HG03469 (cell line): ENCODE measurements around the gene TMPRSS6.

Experiments used
- ATAC-seq: cut with Tn5 transposase; IDR thresholded peaks from one replicate; pipeline ENCODE4 v1.9.1; 2021; ENCODE audit warnings: mild to moderate bottlenecking, moderate library complexity, moderate number of reproducible peaks; ENCODE audit not compliant: unreplicated experiment

Gene TMPRSS6

DNA sequence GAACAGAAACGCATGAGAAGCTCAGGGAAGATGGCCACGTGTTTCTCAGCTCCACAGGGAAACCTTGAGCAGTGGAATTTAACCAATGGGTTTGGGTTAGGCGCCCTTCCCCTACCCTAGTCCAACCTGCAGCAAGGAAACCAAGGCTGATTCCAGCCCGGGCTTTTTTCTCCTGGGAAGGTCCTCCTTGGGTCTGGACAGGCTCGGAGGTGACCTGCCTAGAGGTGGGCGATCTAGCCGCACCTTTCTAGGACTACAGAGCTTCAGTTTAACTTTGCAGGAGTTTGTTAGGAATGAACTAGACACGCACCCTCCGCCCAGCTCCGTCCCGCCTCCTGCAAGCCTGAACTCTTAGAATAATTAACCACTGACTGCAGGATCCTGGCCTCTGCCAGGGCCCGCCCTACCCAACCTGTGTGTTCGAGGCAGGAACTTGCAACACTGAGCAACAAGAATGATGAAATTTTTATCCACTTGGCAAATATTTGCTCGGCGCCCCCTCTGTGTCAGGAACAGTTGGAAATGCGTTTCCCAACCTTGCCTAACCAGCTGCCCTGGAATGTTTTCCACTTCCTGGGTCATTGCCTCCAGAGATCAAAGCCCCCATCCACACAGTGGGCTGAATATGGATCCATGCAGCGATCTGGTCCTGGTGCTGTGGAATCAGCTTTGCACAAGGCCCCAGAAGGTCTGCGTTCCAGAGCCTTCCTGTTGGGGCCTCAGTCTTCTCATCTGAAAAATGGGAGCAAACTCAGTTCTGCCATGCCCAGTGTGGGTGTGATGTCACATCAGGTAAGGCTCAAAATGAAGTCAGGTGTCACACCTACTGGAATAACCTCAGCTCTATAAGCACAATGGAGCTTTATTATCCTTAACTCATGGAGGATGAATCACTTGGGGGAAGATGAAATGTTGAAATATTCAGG lies 76.7 kb downstream of the TMPRSS6 start:
- no peak for ATAC-seq

DNA sequence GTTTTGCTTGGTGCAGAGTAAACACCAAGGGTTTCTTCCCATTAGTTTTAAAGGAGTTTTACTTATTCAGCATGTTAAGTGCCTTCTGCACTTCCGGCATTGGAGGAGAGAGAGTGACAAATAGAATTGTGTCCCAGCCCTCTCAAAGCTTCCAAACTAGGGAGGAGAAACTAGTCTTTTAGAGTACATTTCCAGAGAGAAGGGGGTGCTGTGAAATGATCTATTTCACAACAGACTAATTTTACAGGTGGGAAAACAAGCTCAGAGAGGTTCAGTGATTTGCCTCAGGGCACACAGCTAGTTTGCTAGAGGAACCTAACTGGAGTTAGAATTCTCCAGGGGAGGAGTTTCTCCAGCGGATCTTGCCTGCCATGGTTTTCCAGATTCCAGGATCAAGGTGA lies 77.4 kb downstream of the TMPRSS6 start:
- ATAC-seq, result no peak

DNA sequence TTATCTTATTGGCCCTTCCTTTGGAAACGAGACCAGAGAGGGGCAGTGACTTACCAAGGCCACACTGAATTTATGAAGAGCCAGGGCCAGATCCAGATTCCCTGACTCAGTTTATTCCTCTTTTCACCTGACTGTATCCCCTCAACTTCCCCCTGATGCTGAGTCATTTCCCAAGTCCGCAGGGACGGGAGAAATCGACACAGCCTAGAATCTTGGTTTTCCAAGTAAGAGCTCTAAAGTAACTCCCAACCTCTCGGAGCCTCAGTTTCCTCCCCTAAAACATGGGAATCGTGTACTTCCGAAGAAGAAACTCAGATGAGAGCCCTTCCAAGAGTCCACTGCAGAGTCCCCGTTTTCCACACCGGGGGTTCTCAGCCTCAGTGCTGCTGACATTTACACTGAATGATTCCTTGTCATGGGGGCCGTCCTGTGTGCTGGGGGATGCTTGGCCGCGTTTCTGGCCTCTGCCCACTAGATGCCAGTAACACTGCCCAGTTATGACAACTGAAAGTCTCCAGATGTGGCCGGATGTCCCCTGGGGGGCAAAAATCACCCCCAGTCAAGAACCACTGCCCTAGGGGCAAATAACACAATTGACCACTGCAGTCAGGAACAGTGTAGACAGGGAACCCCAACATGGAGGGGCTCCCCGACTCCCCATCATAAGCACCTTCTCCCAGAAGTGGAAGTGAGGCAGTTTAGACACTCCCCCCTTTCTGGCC lies 78.8 kb downstream of the TMPRSS6 start:
- ATAC-seq, result no peak

DNA sequence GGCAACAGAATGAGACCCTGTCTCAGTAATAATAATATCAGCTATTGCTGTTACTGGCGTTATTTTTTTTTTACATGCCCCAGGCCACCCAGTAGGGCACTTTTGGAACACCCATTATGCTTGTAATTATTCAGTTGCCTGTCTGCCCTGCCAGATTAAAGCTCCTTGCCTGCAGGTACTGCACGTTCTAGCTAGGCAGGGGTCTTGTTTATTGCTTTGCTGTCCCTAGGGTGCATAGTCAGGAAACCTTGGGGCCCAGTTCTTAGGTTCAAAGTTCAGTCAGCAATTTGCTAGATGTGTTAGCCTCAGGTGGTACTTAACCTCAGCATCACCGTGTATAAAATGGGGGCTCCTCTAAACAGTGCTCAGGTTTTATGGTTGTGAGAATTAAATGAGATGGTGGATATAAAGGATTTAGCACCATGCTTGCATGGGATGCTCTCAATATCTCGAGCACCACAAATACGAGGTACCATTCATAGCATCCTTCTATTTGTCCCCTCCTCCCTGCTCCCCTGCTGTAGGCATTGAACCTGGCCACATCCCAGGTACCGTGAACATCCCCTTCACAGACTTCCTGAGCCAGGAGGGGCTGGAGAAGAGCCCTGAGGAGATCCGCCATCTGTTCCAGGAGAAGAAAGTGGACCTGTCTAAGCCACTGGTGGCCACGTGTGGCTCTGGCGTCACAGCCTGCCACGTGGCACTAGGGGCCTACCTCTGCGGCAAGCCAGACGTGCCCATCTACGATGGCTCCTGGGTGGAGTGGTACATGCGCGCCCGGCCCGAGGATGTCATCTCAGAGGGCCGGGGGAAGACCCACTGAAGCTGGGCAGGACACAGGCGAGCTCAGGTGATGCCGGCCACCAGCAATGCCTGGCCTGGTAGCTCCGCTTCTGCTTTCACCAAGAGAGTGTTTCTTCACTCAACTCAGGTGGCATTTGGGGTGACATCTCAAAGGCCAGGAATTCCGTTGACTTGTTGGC lies 80.5 kb downstream of the TMPRSS6 start:
- ATAC-seq, result no peak

DNA sequence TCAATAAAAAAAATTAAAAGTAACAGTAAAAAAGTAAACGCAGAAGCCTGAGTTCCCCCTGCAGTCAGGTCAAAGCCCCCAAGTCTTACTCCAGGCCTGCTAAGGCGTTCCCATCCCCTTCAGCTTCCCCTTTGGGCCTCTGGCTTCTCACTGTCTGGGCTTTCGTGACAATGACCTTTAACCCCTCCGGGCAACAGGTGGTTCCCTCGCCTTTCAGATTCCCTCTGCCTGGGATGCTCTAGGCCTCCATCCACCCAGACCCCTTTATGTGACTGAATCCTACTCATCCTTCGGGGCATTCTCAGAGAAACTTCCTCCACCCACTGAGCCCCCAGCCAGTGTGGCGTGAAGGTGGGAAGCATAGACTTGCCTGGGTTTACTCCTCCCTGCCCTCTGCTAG lies 82.0 kb downstream of the TMPRSS6 start:
- no peak for ATAC-seq

DNA sequence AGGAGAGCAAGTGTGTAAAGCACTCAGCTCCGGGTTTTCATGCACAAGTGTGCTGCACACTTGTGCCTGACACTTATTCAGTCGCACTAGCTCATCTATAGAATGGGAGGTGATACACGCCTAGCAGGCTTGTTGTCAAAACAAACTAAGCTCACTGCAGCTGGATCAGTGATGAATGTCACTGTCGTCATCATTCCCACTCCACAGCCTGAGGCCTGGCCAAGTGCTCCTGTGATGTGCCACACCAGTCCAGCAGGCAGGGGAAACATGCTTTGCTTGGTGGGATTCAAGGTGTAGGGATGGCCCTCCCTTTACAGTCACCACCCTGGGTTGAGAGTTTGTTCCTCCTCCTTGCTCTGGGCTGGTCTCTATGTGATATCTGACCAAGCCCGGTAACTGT lies 83.2 kb downstream of the TMPRSS6 start:
- no peak for ATAC-seq

DNA sequence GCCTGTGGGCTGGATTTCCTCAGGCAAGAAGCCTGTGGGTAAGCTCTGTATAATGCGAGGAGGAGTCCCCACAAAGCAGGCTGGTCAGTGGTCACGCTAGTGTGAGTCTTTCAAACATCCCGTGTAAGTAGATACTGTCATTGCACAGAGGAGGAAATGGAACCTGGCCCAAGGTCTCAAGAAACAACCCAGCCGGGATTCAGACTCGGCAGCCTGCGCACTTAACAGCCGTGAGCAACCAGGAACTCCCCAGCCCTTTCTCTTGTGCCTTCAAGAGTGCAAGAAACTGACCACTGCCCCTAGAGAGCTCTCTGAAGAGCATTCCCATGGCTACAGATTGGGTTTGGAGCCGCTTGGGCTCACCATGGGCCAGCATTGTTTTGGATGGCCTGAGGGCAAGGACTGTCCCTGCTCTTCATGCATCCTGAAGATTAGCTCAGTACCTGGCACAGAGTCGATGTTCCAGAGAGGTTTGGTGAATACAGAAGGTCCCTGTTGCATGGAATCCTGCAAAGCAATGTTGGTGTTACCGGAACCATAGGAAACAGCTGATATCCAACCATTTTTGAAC lies 83.9 kb downstream of the TMPRSS6 start:
- ATAC-seq, result no peak

DNA sequence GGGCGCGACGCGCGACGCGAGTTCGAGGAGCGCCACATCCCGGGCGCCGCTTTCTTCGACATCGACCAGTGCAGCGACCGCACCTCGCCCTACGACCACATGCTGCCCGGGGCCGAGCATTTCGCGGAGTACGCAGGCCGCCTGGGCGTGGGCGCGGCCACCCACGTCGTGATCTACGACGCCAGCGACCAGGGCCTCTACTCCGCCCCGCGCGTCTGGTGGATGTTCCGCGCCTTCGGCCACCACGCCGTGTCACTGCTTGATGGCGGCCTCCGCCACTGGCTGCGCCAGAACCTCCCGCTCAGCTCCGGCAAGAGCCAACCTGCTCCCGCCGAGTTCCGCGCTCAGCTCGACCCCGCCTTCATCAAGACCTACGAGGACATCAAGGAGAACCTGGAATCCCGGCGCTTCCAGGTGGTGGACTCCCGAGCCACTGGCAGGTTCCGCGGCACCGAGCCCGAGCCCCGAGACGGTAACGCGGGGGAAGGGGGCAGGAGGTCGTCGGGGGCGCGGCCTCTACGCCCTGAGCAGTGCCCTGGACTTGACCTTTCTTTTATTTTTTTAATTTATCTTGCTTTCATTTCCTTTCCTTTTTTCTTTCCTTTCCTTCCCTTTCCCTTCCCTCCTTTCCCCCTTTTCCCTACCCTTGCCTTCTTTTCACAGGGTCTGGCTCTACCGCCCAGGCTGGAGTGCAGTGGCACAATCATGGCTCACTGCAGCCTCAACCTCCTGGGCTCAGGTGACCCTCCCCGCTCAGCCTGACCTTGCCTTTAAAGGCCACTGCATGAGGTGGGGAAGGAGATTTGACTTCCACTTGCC lies 85.0 kb downstream of the TMPRSS6 start:
- ATAC-seq, result no peak

DNA sequence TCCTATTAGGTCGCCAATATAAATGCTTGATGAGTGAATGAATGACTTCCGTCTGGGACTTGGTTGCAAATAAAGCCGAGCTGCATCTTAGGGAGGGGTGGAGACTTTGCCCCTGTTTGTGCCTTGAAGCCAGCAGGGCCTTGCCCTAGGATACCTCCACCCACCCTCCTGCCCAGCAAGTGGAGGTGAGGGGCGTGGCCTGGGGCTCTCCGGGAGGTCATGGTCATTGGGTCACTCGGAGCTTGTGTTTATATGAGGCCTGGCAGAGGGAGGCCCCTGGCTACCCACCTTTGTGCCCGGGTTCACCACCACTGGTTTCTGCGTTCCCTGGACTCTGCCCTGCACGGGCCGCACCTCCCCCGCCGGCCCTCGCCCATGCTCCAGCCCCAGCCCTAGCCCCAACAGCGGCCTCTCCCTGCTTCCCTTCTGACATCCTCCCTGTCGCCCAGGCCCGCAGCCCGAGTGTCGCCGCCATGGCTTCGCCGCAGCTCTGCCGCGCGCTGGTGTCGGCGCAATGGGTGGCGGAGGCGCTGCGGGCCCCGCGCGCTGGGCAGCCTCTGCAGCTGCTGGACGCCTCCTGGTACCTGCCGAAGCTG lies 85.7 kb downstream of the TMPRSS6 start:
- no peak for ATAC-seq

DNA sequence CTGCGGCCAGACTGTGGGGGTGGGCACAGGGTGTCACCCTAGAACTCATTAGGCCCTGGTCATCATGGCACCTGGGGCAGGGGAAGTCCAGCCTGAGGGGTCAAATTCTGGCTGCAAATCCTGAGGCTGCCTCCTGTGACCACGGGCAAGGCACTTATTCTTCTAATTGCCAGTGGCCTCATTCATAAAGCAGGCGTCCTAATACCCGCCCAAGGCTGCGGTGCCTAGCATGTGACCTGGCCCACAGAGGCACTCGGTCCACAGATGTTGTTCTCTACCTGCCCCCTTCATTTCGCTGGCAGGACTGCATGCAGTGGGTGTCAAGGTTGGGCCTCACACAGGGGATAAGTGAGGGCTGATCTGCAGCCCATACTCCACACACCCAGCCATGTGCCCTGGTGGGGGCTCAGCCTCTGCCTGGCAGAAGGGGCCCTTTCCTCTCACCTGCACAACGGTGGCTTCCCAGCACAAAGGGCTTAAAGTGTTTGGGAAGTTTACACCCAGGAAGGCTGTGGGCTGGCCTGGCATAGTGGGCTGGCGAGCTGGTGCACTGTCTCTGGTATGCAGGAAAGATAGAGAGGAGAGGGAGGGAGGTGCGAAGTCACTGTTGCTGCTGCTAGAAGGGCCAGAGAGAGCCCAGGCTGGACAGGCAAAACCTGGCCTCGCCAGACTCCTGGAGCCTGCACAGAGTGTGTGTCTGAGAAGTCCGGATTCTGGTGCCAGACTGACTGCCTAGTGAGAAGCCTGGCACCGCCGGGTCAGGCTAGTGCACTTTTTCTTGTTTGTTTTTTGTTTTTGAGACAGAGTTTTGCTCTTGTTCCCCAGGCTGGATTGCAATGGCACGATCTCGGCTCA lies 86.8 kb downstream of the TMPRSS6 start:
- ATAC-seq, result no peak

DNA sequence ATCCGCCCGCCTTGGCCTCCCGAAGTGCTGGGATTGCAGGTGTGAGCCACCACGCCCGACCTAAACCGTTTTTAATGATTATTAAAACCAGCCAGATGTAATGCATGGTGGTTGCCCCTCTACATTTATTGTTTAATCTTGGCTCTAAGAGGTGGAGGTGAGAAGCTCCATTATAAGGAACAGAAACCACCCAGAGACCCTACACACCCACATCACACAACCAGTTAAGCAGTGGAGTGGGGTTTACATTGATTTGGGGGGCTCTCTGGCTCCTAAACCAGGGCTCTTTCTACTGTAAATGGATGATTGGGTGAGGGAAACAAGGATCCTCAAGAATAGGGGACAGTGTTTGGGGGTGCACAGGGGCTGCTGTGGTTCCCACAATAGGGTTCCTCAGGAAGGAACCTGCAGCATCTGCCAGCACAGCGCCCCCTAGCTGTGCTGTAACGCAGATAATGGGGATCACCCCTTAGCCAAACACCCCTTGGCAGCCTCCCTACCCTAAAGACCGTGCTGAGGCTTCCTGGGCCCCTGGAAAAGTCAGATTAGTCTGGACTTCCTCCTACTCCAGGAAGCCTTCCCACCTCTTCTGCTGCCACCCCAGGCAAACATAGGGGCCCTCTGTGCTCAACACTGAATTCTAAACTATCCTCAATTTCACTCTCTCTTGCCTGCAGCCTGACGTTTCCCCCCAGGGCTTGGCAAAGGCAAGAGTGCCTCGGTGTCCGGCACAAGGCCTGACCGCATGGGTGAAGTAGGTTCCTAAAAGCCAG lies 87.6 kb downstream of the TMPRSS6 start:
- ATAC-seq, result no peak

DNA sequence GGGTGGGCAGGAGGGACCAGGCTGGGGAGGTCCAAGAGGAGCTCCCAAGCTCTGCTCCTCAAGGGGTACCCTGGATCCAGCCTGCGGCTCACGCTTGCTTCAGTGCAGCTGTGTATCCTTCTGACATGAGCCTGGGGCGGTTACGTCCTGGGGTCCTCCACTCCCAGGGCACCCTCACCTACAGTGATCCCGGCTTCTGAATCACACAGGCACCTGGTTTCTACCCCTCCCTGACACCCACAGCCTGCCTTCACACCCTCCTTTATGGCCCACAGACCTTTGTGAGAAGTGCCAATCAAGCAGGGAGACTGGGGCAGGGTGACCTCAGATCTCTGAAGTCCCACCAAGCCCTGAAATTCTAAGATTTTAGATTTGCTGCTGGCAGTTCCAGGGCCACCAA lies 88.5 kb downstream of the TMPRSS6 start:
- no peak for ATAC-seq

DNA sequence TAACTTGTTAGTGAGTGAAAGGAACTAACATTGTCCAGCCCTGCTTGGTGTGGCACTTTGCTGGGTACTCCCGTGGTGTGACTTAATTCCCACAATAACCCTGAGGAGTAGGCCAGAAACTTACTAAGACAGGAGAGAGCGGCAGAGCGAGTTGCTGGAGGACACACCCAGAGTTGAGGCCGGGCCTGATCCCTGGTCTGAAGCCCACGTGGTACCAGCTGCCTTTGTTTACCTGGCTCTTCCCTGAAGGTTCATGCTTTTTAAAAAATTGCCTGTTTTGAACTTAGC lies 89.4 kb downstream of the TMPRSS6 start:
- no peak for ATAC-seq

DNA sequence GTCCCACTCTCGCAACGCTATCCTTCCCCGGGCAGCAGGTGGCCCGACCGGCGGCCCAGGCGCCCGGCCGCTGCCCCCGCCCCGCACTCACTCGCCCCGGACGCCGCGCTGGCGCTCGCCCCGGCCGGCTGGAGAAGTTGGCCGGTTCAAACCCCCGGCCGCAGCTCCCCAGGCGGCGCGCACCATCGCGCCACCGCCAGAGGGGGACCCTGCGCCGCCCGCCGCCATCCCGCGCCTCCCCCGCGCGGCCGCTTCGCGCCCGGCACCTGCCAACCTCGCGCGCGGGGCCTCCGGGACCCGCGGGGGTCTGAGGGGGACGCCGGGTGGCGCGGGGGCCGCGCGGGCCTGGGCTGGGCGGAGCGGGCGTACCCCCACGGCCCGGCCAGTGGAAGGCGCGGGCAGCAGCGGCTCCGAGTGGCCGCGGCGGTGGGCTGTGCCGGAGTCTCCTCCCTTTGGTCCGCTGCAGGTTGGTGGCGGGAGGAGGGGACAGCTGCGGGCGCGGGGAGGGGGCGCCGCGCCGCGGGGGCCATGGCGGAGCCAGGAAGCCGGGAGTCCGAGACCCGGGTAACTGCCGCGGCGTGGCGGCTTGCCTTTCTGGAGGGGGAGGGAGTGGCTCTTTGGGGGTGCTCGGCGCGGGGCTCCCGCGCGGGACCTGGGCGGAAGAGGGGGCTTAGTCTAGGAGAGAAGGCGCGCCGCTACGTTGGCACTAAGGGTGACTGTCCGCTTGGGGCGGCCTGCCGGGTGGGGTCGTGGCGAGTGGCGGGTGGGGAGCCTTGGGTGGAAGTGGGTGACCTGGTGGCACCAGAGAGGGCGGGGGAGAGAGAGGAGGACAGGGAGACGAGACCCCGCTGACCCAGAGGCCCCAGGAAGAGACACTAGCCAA lies 90.0 kb downstream of the TMPRSS6 start, which contains the start of the genes MPST and TST:
MPST (plus strand) TSS at position 434 of the 883 bp plus-strand sequence; CDS start at position 529, 95 bp downstream.
TST (minus strand) TSS at position 139 of the 883 bp plus-strand sequence. CDS start 715 bp downstream, outside the sequence.
- ATAC-seq, result no peak

DNA sequence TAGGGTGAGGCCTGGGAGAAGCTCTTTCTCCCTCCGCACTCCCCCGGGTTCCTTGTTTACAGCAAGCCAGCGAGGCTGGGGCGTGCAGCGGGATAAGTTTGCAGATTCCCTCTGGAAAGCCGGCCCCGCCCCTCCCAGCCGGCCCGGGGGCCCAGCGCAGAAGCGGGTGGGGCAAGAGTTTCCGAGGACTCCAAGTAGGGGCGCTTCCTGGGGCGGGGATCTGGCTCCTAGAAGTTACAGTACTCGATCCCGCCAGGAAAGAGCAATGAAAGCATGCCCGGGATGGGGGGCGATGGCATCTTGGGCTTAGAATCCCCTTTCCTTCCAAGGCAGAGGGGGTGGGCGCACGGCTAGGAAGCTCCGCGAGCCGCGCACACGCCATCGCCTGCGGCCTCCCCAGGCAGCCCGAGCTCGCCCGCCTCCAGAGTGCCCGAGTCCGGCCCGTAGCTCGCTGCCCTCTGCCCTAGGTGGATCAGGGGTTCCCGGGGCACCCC lies 90.7 kb downstream of the TMPRSS6 start:
- no peak for ATAC-seq

DNA sequence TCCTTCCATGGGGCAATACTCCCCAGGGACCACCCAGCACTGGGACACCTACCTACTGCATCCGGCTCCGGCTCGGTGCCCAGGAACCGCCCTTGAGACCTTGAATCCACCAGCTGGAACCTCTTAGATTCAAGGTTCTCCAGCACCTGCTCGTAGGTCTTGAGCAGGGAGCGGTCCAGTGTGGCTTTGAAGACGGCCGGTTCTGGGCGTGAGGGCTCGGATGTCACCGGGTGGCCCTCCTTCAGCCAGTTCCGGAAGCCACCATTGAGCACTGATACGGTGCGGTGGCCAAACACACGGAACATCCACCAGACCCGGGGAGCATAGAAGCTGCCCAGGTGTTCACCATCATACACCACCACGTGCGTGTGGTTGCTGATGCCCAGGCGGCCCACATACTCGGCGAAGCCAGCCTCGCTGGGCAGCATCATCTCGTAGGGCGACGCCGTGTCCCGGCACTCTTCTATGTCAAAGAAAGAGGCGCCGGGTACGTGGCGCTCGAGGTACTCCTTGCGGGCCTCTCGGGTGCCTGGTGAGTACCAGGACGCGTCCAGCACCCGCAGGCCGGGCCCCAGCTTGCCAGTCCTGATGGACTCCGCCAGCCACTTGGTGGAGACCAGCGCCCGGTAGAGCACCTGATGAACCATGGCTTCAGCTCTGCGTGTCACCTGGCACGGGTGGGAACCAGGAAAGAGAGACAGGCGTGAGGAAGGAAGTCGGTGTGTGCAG lies 91.3 kb downstream of the TMPRSS6 start:
- no peak for ATAC-seq
